ENCODE results near the gene PSME3.

- TF ChIP-seq CTCF (conservative IDR thresholded peaks at IDR 0.05; ENCODE audit: low read depth, low read length), result 0 out of 2 replicates have a peak, but pooled peaks have one; percentile 18
- no peak for TF ChIP-seq EZH2 (IDR thresholded peaks at IDR 0.05; ENCODE audit: low read length, unreplicated experiment)
- TF ChIP-seq EZH2phosphoT487 (IDR thresholded peaks at IDR 0.05; ENCODE audit: borderline replicate concordance, low read length), result no peak
Measured at GRCh38 chr17:42878123-42878880, 45.1 kb downstream of the PSME3 start.
